HG03439 (cell line): ENCODE data around the gene BCL11B.

Experiments
- ATAC-seq: cut with Tn5 transposase; IDR thresholded peaks from one replicate; pipeline ENCODE4 v1.9.1; 2021; ENCODE audit warnings: mild to moderate bottlenecking, moderate library complexity; ENCODE audit not compliant: unreplicated experiment

BCL11B gene

GRCh38 chr14:99271951-99272631, at the start of gene BCL11B:
Gene BCL11B, minus strand, starts transcription at chr14:99272197. Its CDS starts 979 bp downstream, at chr14:99271218.
- peak; percentile 75 for ATAC-seq

- ATAC-seq: no peak
Measured at GRCh38 chr14:99321236-99321925, 49.4 kb upstream of the BCL11B start.

GRCh38 chr14:99320621-99321235, 48.7 kb upstream of the BCL11B start:
- no peak for ATAC-seq

- ATAC-seq: peak; percentile 60
Measured at GRCh38 chr14:99320105-99320572, 48.1 kb upstream of the BCL11B start.

GRCh38 chr14:99318959-99319295, 46.9 kb upstream of the BCL11B start:
- no peak for ATAC-seq

- no peak for ATAC-seq
Measured at GRCh38 chr14:99318091-99318958, 46.3 kb upstream of the BCL11B start.

- no peak for ATAC-seq
Measured at GRCh38 chr14:99317231-99318090, 45.5 kb upstream of the BCL11B start.

GRCh38 chr14:99316281-99317163, 44.5 kb upstream of the BCL11B start:
- no peak for ATAC-seq

GRCh38 chr14:99315197-99315596, 43.2 kb upstream of the BCL11B start:
- ATAC-seq: no peak

GRCh38 chr14:99314623-99315022, 42.6 kb upstream of the BCL11B start:
- ATAC-seq: no peak

GRCh38 chr14:99313234-99313633, 41.2 kb upstream of the BCL11B start:
- no peak for ATAC-seq

GRCh38 chr14:99312106-99312505, 40.1 kb upstream of the BCL11B start:
- ATAC-seq: no peak

GRCh38 chr14:99309220-99309766, 37.3 kb upstream of the BCL11B start:
- no peak for ATAC-seq

GRCh38 chr14:99304208-99304607, 32.2 kb upstream of the BCL11B start:
- ATAC-seq: no peak

GRCh38 chr14:99300190-99300589, 28.2 kb upstream of the BCL11B start:
- ATAC-seq: no peak

GRCh38 chr14:99296517-99296916, 24.5 kb upstream of the BCL11B start:
- ATAC-seq: no peak

- no peak for ATAC-seq
Measured at GRCh38 chr14:99289394-99290189, 17.6 kb upstream of the BCL11B start.

- no peak for ATAC-seq
Measured at GRCh38 chr14:99288948-99289347, 17.0 kb upstream of the BCL11B start.
